HG02623 (cell line): ENCODE results near the gene XPO4.
"Not testable (repeated sequence)": the region's sequence is repeated elsewhere in the genome, so short reads cannot be mapped to it uniquely, and the experiment has no call there.

Experiments
- ATAC-seq: cut with Tn5 transposase; IDR thresholded peaks from one replicate; pipeline ENCODE4 v1.9.1; 2021; ENCODE audit warnings: moderate library complexity; ENCODE audit not compliant: unreplicated experiment

XPO4 gene

DNA sequence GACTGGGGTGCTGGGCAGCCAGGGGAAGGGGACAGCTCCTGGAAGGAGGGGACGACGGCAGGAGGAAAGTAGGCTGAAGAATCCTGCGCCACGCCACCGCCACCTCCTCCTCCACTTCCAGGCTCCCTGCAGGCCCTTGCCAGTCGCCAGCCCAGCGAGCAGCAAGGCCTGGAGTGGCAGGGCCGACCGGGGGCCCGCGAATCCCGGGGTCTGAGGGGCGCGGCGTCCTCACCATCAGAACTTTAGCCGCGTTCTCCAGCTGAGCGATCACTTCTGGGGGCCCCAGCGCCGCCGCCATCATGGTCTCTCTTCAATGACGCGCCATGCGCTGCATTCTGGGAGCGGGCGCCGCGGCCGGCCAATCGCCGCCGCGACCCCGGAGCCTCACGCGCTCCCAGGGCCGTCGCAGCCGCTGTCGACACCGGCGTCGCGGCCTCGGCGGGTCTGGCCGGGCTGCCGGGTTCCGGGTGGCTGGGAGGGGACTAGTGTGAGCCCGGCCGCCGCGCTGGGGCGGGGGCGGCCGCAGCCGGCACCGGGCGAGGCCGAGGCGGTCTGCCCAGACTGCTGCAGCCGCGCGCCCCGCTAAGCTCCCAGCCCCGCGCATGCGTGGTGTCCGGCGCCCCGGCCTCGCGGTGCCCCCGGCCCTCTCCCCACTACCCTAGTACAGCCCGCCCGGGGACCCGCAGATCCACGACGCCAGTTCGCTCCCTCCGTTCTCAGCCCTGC, at the start of gene XPO4:
XPO4 (minus strand) TSS at position 309 of the 726 bp plus-strand sequence; CDS start at position 301, 8 bp downstream.
- ATAC-seq = peak; percentile 97

DNA sequence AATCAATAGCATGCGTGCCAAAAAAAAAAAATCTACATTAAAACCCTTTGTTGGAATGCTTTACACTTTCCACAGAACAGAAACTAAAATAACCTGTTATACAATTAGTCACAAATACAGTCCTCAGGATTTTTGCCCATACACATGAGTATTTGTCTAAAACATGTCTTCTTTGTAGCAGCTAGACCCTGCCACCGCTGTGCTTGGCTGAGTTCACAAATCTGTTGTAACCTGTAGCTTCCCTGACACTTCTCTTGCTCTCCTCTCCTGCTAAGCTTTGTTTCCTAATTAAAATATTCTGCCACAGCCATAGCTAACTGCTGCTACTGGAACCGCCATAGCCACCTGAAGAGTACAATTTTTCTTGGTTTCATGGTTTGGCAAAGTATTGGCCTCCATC, 45.5 kb upstream of the XPO4 start:
- ATAC-seq = not testable (repeated sequence)

DNA sequence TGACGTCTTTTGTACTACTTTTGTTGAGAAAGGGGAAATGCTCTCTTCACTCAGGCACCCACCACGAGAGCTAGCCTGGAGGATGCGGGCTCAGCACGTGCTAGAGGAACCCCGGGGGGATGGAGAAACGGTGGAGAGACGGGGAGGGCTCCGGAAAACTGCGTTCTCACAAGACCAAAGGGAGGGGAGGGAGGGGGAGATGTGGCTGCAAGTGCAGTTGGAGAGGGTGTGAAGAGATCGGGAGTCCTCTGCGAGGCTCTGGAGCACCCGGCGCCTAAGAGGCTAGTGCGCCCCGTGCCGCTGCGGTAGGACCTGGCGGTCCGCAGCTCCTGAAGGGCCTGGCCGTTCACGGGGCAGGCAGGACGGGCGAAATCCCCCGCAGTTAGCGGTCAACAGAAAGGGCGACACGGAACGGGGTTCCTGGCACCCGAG, 43.4 kb upstream of the XPO4 start:
- ATAC-seq = no peak

DNA sequence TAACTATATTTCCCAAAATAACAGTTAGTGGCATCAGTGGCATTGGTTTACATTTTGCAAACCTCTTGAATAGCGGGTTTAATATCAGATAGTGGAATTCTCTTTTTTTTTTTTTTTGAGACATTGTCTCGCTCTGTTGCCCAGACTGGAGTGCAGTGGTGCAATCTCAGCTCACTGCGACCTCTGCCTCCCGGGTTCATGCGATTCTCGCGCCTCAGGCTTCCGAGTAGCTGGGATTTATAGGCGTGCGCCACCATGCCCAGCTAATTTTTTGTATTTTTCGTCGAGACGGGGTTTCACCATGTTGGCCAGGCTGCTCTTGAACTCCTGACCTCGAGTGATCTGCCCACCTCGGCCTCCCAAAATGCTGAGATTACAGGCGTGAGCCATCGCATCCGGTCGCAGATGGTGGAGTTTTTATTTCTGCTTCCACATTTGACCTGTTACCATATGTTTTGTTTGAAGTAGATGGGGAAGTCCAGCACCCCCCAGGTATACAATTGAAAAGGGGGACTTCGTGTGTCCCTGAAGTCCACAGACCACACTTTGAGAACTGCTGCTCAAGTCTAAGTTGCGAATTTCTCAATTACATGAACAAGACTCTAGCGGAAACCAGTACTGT, 40.5 kb upstream of the XPO4 start:
- no peak for ATAC-seq

DNA sequence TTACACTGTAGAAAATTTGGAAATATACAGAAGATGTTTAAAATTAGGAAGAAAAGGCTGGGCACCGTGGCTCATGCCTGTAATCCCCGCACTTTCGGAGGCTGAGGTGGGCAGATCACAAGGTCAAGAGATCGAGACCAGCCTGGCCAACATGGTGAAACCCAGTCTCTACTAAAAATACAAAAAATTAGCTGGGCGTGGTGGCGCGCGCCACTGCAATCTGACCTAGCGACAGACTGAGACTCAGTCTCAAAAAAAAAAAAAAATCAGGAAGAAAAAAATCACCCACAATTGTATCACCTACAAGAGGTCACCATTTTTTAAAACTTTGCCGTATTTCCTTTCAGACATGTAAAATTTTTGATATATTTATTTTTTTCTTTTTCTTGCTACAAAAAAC, 38.0 kb upstream of the XPO4 start:
- not testable (repeated sequence) for ATAC-seq

DNA sequence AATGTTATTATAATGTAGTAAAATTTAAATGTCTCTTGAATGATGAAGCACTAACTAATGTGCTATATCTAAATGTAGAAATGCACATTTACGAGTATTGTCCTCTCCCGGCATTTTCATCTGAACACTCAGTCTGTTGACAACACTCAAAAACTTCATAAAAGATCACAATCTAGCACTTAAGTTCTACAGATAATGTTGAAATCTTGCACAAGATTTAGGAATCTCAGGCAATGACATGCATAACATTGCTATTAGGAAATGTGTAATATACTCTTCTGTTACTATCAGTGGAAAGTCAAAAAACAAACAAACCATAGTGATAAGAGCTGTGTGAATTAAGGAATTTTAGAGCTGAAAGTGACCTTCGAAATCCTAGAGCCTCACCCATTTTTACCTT, 37.5 kb upstream of the XPO4 start:
- no peak for ATAC-seq

DNA sequence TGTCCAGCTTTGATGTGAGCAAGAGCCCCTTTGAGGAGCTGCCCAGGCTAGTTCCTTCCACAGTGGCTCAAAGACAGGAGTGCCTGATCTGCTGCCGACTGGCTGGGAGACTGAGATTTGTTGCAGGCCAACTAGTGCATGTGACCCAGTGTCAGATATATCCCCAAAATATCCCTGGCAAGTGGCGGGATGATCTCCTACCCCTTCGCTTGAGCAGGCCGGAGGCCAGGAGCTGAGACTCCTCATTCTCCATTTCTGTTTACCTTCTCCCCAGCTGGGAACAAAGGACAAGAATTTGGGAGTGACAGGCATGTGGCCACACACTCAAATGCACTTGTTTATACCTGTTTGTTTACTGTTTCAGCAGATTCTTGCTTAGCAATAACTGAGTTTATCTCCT, 37.1 kb upstream of the XPO4 start:
- ATAC-seq = no peak

DNA sequence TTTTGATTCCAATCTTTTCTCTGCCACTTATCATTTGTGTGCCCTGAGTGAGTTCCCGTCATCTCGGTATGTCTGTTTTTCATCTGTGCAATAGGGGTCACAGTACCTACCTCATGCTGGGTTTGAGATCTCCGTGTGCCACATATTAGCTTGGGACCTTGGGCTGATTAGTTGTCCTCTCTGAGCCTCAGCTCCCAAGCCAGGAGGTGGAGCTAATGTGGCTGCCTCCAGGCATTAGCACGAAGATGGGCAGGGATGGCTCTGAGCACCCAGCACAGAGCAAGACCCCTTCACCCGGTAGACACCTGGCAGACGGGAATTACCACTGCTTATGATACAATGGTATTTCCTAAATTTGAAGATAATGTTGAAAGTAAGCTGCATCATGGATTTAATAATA, 35.8 kb upstream of the XPO4 start:
- no peak for ATAC-seq

DNA sequence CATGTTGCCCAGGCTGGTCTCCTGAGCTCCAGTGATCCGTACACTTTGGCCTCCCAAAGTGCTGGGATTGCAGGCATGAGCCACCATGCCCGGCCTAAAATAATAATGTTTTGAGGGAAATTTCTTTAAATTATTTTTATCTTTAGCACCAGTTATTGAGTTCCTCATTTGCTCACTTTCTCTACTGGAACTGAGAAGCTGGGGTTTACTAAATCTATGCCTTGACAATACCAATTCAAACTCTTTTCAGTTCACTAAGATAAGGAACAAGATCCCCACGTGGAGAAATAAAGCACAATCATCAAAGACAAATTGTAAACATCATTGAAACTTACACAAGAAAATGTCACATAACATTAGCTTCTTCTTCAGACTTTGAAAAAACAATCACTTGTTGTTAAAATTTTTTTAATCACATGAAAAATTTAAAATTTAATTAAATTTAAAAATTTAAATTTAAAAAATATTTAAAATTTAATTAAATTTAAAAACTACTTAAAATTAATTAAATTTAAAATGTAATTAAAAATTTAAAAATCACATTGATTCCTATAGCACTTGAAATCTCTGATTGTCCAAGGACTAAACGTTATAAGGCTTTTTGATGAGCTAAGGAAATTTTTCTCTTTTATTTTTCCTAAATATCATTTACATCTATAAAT, 25.2 kb upstream of the XPO4 start:
- no peak for ATAC-seq

DNA sequence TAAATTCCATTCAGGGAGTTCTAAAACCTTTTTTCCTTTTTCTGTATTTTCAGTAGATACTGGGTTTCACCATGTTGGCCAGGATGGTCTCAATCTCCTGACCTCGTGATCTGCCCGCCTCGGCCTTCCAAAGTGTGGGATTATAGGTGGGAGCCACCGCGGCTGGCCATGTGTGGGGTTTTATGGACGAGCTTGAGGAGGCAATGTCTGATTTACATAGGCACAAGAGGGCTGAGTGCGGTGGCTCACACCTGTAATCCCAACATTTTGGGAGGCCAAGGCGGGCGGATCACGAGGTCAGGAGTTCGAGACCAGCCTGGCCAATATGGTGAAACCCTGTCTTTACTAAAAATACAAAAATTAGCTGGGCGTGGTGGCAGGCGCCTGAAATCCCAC, 22.8 kb upstream of the XPO4 start:
- ATAC-seq = not testable (repeated sequence)

DNA sequence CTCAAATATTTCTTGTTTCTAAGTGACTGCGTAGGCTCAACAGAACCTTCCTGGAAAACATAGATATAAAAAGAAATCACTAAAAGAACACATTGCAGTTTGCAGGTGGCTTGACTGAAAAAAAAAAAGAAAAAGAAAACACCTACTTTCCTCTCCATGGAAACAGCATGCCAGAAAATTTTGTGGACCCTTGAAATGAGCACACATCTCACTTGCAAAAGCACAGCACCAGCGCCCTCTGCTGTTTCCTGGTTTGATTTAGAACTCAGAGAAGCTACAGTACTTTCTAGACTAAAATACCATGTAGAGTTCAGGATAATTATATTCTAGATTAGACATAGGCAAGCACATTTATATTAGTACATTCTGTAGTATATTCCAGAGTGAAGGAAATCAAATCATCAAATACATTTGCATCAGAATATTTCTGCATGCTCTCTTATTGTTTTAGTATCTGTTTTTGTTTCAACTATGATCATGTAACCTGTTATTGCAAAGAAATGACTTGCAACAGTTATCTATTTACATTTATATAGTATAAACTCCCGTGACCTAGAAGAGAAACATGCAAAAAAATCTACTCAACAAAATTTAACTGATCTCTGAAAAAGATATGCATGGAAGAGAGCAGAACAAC, 22.3 kb upstream of the XPO4 start:
- ATAC-seq = no peak

DNA sequence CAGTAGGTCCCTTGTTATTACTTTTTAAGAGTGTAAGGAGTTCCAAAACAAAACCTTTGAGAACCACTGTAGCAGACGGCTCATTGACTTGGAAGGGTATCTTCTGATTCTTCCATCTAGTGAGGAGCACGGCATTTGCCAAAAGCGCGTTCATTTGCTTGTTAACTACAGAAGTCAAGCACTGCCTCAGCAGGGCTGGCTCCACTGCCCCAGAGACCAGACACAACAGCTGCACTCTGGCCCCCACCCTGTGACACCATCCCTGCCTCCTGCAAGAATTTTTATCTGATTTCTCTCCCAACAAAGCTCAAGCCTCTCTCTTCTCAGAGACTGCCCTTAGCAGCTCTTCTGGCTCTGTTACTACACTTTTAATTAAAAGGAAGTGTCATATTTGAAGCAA, 20.7 kb upstream of the XPO4 start:
- no peak for ATAC-seq

DNA sequence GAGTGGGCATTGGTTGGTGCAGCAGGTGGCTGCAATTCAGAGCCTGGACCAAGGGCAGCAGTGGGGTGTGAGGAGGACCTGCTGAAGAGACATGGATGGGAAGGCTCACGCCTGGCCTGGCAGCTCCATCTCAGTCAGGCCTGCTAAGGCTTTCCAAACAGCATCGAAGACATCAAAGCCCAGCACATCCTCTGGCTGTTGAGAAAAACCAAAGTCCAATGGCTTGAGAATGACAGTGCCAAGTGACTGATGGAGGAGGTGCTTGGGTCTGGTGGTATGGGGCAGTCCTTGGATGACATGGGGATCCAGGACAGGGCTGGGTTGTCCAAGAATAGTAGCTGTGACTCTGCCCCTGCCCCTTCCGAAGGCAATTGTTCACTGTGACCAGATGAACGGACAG, 19.0 kb upstream of the XPO4 start:
- ATAC-seq = no peak

DNA sequence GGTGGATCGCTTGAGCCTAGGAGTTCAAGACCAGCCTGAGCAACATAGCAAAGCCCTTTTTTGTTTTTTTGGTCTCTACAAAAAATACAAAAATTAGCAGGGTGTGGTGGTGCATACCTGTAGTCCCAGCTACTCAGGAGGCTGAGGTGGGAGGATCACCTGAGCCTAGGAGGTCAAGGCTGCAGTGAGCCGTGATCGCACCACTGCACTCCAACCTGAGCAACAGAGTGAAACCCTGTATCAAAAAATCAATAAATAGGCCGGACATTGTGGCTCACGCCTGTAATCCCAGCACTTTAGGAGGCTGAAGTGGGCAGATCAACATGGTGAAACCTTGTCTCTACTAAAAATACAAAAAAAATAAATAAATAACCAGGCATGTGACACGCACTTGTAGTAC, 13.1 kb upstream of the XPO4 start:
- ATAC-seq = not testable (repeated sequence)

DNA sequence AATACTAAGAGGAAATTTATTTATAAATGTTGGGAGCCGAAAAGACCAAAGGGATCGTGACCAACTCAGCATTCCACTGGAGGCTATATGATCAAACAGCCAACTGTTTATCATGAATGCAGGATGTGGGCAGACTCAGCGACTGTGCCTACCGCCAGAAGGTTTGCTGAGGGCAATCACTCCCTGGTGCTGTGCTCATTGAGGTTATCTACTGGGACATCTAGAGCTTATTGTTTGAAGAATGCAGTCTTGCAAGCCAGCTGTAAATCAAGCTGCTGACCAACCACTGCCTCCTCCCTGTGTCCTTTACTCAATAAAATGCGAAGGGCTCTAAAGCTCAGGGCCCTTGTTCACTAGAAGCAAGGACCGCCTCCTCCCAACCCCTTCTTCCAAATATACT, 8.5 kb upstream of the XPO4 start:
- no peak for ATAC-seq

DNA sequence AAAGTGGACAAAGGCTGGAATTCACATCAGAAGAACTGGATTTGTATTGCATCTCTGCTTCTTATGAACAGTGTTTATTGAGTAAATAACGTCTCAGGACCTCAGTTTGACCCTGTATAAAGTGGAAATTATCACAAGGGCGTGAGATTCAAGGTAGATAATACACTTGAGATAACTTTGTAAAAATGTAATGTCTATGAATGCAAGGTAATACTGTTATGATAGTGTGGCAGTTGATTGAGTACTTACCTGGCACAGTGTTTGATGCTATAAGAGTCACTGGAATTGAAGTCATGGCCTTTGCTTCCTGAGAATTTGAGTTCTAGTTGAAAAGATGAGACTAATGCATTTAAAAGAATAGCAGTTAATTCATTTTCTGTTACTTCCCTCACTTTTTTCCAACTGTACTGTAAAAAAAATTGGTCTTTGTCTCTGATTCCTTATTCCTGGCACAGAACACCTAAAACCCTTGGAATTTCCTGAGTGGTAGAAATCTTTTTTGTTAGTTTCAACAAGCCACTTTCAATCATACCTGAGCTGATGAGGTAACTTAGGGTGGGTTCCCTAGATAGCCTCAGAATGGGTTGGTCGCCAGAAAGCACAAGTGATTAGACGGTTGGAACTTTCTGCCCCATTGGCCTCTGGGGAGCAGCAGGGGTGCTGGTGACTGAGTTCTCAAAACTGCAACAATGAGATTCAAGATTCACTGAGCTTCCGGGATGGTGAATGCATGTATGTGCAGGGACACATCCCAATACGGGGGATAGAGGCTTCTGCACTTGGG, 6.4 kb upstream of the XPO4 start:
- ATAC-seq = no peak

DNA sequence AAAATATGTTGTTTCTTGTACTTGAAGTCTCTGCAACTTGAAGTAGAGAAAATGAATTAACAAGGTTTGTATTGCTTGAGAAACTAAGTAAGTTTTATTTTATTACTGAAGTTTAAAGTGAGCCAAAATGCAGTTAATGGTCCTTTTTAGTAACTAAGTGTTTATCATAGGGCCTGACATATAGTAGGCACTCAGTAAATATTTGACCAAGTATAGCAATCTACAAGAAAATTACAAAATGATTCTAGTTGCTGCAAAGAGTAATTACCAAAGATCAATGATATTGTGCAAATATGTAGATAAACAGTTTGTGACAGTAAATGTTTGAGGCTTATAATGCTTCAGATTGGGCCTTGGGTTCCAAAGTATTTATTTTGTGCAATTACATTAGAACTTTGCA, 2.4 kb upstream of the XPO4 start:
- ATAC-seq = no peak

DNA sequence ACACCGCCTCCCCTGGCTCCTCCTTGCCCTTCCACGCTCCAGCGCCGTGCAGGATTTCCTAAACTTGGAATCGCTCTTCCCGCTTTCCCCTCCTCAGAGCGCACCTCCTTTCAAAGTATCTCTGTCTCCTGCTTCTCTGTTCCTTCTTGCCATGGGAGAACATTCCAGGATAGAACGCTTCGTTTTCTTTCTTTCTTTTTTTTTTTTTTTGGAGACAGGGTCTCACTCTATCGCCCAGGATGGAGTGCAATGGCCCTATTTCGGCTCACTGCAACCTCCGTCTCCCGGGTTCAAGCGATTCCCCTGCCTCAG, 574 bp upstream of the XPO4 start:
- no peak for ATAC-seq

DNA sequence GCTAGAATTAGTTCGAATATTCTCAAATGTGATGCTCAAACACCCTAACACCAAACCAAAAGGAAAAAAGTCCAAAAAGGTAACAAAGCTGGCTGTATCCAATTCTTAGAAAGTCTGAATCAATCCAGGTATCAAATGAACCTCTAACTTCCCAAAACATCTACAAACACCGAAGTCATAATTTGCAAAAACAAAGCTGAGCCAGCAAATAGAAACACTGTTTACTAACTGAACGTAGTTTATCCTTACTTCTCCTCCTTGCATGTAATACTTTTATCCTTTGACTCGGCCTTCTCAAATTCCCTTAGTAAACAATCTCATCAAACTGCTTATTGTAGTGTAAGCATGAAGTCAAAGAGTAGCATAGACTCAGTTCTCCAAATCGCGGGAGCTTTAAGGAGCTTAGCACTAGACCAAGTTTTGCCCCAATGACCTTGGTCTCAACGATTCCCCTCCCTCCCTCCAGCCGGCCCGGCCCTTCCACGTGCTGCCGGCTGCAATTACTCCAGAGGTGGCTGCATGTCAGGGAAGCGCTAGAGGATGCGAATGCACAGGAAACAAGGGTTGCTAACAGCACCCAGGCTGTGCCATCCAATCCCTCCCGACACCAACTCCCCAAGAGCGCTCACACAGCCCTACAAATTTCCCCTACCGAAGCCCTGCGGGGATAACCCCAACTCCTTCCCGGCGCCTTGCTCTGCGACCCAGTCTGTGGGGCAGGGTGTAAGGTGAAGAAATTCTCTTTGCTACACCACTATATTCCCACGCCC, 693 bp downstream of the XPO4 start:
- peak; percentile 21 for ATAC-seq

DNA sequence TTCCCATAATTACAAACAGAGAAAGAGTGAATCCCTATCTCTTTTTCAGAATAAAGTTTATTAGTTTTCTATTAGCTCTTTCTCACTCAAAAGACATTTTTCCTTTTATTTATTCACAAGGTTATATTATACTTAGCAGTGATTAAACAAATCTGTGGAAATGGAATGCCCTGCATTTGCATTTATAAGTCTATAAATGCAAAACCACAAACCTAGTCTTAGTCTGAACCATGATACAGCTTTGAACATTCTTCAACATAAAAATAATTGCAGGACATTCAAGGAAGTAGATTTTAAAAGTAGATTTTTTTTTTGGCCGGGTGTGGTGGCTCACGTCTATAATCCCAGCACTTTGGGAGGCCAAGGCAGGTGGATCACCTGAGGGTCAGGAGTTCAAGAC, 8.3 kb downstream of the XPO4 start:
- ATAC-seq = no peak
